HG03565 (cell line): ENCODE measurements around the gene ABCA10.

Experiments used
- ATAC-seq: cut with Tn5 transposase; IDR thresholded peaks from one replicate; pipeline ENCODE4 v1.9.1; 2021; ENCODE audit warnings: mild to moderate bottlenecking, moderate library complexity; ENCODE audit not compliant: unreplicated experiment

Gene ABCA10

DNA sequence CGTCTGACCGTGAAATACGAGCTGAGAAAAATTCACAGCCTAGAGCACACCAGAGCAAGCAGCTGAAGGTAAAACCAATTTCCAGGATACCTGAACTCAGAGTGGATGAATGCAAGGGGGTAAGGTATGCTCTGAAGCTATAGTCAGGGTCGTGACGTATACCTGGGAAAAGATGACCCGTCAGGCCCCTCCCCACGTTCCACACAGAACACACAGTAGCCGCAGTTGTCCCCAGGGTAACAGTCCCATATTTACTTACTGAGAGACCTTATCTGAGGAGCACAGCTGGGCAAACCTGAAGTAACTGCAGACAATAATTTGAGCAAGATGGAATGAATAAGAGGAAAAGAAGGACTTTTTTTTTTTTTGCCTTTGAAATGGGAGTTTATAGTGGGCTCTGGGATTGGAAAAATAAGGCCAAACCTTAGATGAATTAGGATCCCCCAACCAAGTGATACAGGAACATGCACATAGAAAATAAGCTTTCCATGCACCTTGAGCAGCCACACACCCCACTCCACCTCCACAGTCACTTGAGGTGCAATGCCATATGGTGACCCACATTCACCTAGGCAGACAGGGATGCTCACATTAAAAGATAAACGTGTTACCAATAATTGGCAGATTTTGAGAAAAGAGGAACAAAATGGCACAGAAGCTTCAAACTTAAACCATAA is 124.9 kb downstream of the ABCA10 start:
- no peak for ATAC-seq

- ATAC-seq: no peak
Observed at GRCh38 chr17:69098625-69099024, 130.0 kb downstream of the ABCA10 start.
